Activated T-helper 17 cell treated with anti-CD3 and anti-CD28 coated beads, Interleukin-2, amount 50 U/mL, for 72 hours (primary cell): Measurements from ENCODE around the gene SOST. TPM values are rescaled to one million over a fixed set of nuclear protein-coding genes. Genes with fewer than 3 reads are reported as not detected.

ENCODE experiments used
- ATAC-seq: fragments of 150-1000 bp; cut with Tn5 transposase; replicated peaks from 2 replicates; pipeline ENCODE4 v1.10.0; 2021; ENCODE audit warnings: mild to moderate bottlenecking, moderate library complexity
- H3K27ac Mint-ChIP-seq: one replicate; pipeline ENCODE4 v1.8.0; 2022; ENCODE audit warnings: mixed read lengths
- H3K27me3 Mint-ChIP-seq: one replicate; pipeline ENCODE4 v1.8.0; 2022; ENCODE audit warnings: mixed read lengths
- H3K36me3 Mint-ChIP-seq: one replicate; pipeline ENCODE4 v1.8.0; 2022; ENCODE audit warnings: low read depth, mild to moderate bottlenecking, mixed read lengths
- H3K4me1 Mint-ChIP-seq: one replicate; pipeline ENCODE4 v1.8.0; 2022; ENCODE audit warnings: mixed read lengths
- H3K4me3 Mint-ChIP-seq: one replicate; pipeline ENCODE4 v1.8.0; 2022; ENCODE audit warnings: mild to moderate bottlenecking, mixed read lengths
- H3K9me3 Mint-ChIP-seq: one replicate; pipeline ENCODE4 v1.8.0; 2022; ENCODE audit warnings: mixed read lengths
- total RNA-seq, 2 donors: library from RNA; stranded (reverse); gene quantifications; one replicate each; pipeline ENCODE4 v1.2.3, GENCODE V29; 2022

SOST gene
- total RNA-seq, 2 donors from 2014 or later, result not detected

GRCh38 chr17:43768382-43768781 is 9.8 kb upstream of the SOST start:
- ATAC-seq, result no peak
- Mint-ChIP-seq H3K4me3 (no peak overlapping the region), H3K36me3 (peaks cover 44% of the 10 kb centered on the region), H3K9me3 (no peaks in the 10 kb centered on the region), H3K27ac (no peak overlapping the region), H3K27me3 (no peaks in the 10 kb centered on the region), H3K4me1 (no peaks in the 10 kb centered on the region)

- H3K27me3 Mint-ChIP-seq, result no peaks in the 10 kb centered on the region
- ATAC-seq, result no peak
- H3K4me3 Mint-ChIP-seq, result no peak overlapping the region
- H3K27ac Mint-ChIP-seq, result no peak overlapping the region
- H3K9me3 Mint-ChIP-seq, result no peaks in the 10 kb centered on the region
- peaks cover 37% of the 10 kb centered on the region for H3K36me3 Mint-ChIP-seq
- H3K4me1 Mint-ChIP-seq, result no peaks in the 10 kb centered on the region
These were observed 9.1 kb upstream of the SOST start for GRCh38 chr17:43767713-43768059.

GRCh38 chr17:43767053-43767712 is 8.6 kb upstream of the SOST start:
- H3K27me3 Mint-ChIP-seq, result no peaks in the 10 kb centered on the region
- peaks cover 32% of the 10 kb centered on the region for H3K36me3 Mint-ChIP-seq
- H3K9me3 Mint-ChIP-seq, result no peaks in the 10 kb centered on the region
- no peak overlapping the region for H3K4me3 Mint-ChIP-seq
- H3K4me1 Mint-ChIP-seq, result no peaks in the 10 kb centered on the region
- no peak for ATAC-seq
- H3K27ac Mint-ChIP-seq, result no peak overlapping the region

- Mint-ChIP-seq H3K4me3 (no peak overlapping the region), H3K36me3 (peaks cover 26% of the 10 kb centered on the region), H3K27ac (no peak overlapping the region), H3K4me1 (no peaks in the 10 kb centered on the region), H3K9me3 (no peaks in the 10 kb centered on the region), H3K27me3 (no peaks in the 10 kb centered on the region)
- no peak for ATAC-seq
These were observed 7.9 kb upstream of the SOST start for GRCh38 chr17:43766413-43767052.

GRCh38 chr17:43760254-43760852 is 1.8 kb upstream of the SOST start:
- Mint-ChIP-seq H3K36me3 (no peaks in the 10 kb centered on the region), H3K4me1 (no peaks in the 10 kb centered on the region), H3K27ac (no peak overlapping the region), H3K9me3 (no peaks in the 10 kb centered on the region), H3K4me3 (no peak overlapping the region), H3K27me3 (peaks cover 11% of the 10 kb centered on the region)
- ATAC-seq, result peak; percentile 96

GRCh38 chr17:43759836-43760235 is 1.2 kb upstream of the SOST start:
- no peak overlapping the region for H3K4me3 Mint-ChIP-seq
- H3K4me1 Mint-ChIP-seq, result no peaks in the 10 kb centered on the region
- no peaks in the 10 kb centered on the region for H3K36me3 Mint-ChIP-seq
- no peak for ATAC-seq
- no peak overlapping the region for H3K27ac Mint-ChIP-seq
- peaks cover 11% of the 10 kb centered on the region for H3K27me3 Mint-ChIP-seq
- H3K9me3 Mint-ChIP-seq, result no peaks in the 10 kb centered on the region

- Mint-ChIP-seq H3K4me3 (no peak overlapping the region), H3K9me3 (no peaks in the 10 kb centered on the region), H3K27me3 (peaks cover 19% of the 10 kb centered on the region), H3K4me1 (no peaks in the 10 kb centered on the region), H3K27ac (no peak overlapping the region), H3K36me3 (no peaks in the 10 kb centered on the region)
- no peak for ATAC-seq
These were observed 505 bp downstream of the SOST start for GRCh38 chr17:43758086-43758485.

- Mint-ChIP-seq H3K27me3 (peaks cover 26% of the 10 kb centered on the region), H3K4me1 (no peaks in the 10 kb centered on the region), H3K4me3 (no peak overlapping the region), H3K27ac (no peak overlapping the region), H3K36me3 (no peaks in the 10 kb centered on the region), H3K9me3 (no peaks in the 10 kb centered on the region)
- ATAC-seq, result no peak
These were observed 1.4 kb downstream of the SOST start for GRCh38 chr17:43757171-43757660.

GRCh38 chr17:43756201-43756600 is 2.4 kb downstream of the SOST start:
- peaks cover 29% of the 10 kb centered on the region for H3K27me3 Mint-ChIP-seq
- H3K4me3 Mint-ChIP-seq, result no peak overlapping the region
- no peaks in the 10 kb centered on the region for H3K9me3 Mint-ChIP-seq
- H3K36me3 Mint-ChIP-seq, result no peaks in the 10 kb centered on the region
- H3K27ac Mint-ChIP-seq, result no peak overlapping the region
- H3K4me1 Mint-ChIP-seq, result no peaks in the 10 kb centered on the region
- no peak for ATAC-seq

- no peak overlapping the region for H3K4me3 Mint-ChIP-seq
- no peaks in the 10 kb centered on the region for H3K9me3 Mint-ChIP-seq
- no peak for ATAC-seq
- no peak overlapping the region for H3K27ac Mint-ChIP-seq
- H3K36me3 Mint-ChIP-seq, result no peaks in the 10 kb centered on the region
- no peaks in the 10 kb centered on the region for H3K4me1 Mint-ChIP-seq
- peaks cover 29% of the 10 kb centered on the region for H3K27me3 Mint-ChIP-seq
These were observed 3.2 kb downstream of the SOST start for GRCh38 chr17:43755389-43755875.

- H3K9me3 Mint-ChIP-seq, result no peaks in the 10 kb centered on the region
- no peak overlapping the region for H3K27ac Mint-ChIP-seq
- no peak overlapping the region for H3K4me3 Mint-ChIP-seq
- ATAC-seq, result no peak
- H3K27me3 Mint-ChIP-seq, result peaks cover 31% of the 10 kb centered on the region
- no peaks in the 10 kb centered on the region for H3K36me3 Mint-ChIP-seq
- no peaks in the 10 kb centered on the region for H3K4me1 Mint-ChIP-seq
These were observed 3.6 kb downstream of the SOST start for GRCh38 chr17:43754947-43755346.

- H3K27me3 Mint-ChIP-seq, result peaks cover 38% of the 10 kb centered on the region
- no peak overlapping the region for H3K27ac Mint-ChIP-seq
- no peaks in the 10 kb centered on the region for H3K36me3 Mint-ChIP-seq
- H3K4me1 Mint-ChIP-seq, result no peaks in the 10 kb centered on the region
- H3K9me3 Mint-ChIP-seq, result no peaks in the 10 kb centered on the region
- no peak overlapping the region for H3K4me3 Mint-ChIP-seq
- peak; percentile 75 for ATAC-seq
These were observed 5.0 kb downstream of the SOST start for GRCh38 chr17:43753493-43754129.

- Mint-ChIP-seq H3K9me3 (no peaks in the 10 kb centered on the region), H3K36me3 (no peaks in the 10 kb centered on the region), H3K4me1 (no peaks in the 10 kb centered on the region), H3K27me3 (peaks cover 44% of the 10 kb centered on the region), H3K4me3 (no peak overlapping the region), H3K27ac (no peak overlapping the region)
- no peak for ATAC-seq
These were observed 8.4 kb downstream of the SOST start for GRCh38 chr17:43750153-43750552.

GRCh38 chr17:43745541-43745940 is 13.1 kb downstream of the SOST start:
- no peak for ATAC-seq
- Mint-ChIP-seq H3K4me3 (no peak overlapping the region), H3K27me3 (peaks cover 54% of the 10 kb centered on the region), H3K4me1 (no peaks in the 10 kb centered on the region), H3K27ac (no peak overlapping the region), H3K9me3 (no peaks in the 10 kb centered on the region), H3K36me3 (no peaks in the 10 kb centered on the region)

- no peaks in the 10 kb centered on the region for H3K9me3 Mint-ChIP-seq
- no peak overlapping the region for H3K27ac Mint-ChIP-seq
- H3K27me3 Mint-ChIP-seq, result peaks cover 48% of the 10 kb centered on the region
- H3K4me3 Mint-ChIP-seq, result no peak overlapping the region
- no peaks in the 10 kb centered on the region for H3K4me1 Mint-ChIP-seq
- no peaks in the 10 kb centered on the region for H3K36me3 Mint-ChIP-seq
- no peak for ATAC-seq
These were observed 17.0 kb downstream of the SOST start for GRCh38 chr17:43741636-43742035.
